Stimulated activated CD4-positive, alpha-beta T cell treated with anti-CD3 and anti-CD28 coated beads, Interleukin-1b, Interleukin-23, amount 100 ng/mL, for 4 hours (primary cell): ENCODE data around the gene OR4M1.
"Not testable (repeated sequence)": the region's sequence is repeated elsewhere in the genome, so short reads cannot be mapped to it uniquely, and the experiment has no call there.

Experiments
- DNase-seq, 2 donors: peaks; one replicate each; pipeline ENCODE4 v3.0.0-alpha.2; 2020; ENCODE audit warnings: low read depth in 2 of 2

The OR4M1 gene

GRCh38 chr14:19823178-19823577, 49.9 kb downstream of the OR4M1 start:
- no peak for DNase-seq

GRCh38 chr14:19823765-19824164, 50.5 kb downstream of the OR4M1 start:
- DNase-seq, result no peak

- not testable (repeated sequence) for DNase-seq
Observed at GRCh38 chr14:19827626-19828244, 54.4 kb downstream of the OR4M1 start.

GRCh38 chr14:19828314-19828713, 55.0 kb downstream of the OR4M1 start:
- no peak for DNase-seq
